Esophagus squamous epithelium (tissue), 5 donors: ENCODE results near the gene PMFBP1. TPM values are rescaled to one million over a fixed set of nuclear protein-coding genes. Genes with fewer than 3 reads are reported as not detected.

ENCODE experiments used
- DNase-seq: peaks from one replicate; lab custom pipeline; 2025; lab: John Stamatoyannopoulos, UW
- H3K27ac ChIP-seq, 4 donors: fragments of 200-600 bp; sonication (generic); one replicate each; pipeline ENCODE4 v1.5.1; 2016 to 2019; ENCODE audit warnings: mild to moderate bottlenecking in 1 of 4
- H3K27me3 ChIP-seq, 4 donors: fragments of 200-600 bp; sonication (generic); 1 replicate in 3 of 4; 2 replicates in 1 of 4; pipeline versions ENCODE4 v1.5.1 to v1.6.0; 2017 to 2021; ENCODE audit warnings: antibody characterized with exemption in 1 of 4
- H3K36me3 ChIP-seq, 3 donors: fragments of 200-600 bp; sonication (generic); one replicate each; pipeline ENCODE4 v1.5.1; 2016 to 2019
- H3K4me1 ChIP-seq, 3 donors: fragments of 200-600 bp; sonication (generic); one replicate each; pipeline ENCODE4 v1.5.1; 2017 to 2019
- H3K4me3 ChIP-seq, 4 donors: fragments of 200-600 bp; sonication (generic); 1 replicate in 3 of 4; 2 replicates in 1 of 4; pipeline ENCODE4 v1.5.1; 2016 to 2019; ENCODE audit warnings: mild to moderate bottlenecking in 2 of 4, moderate library complexity in 1 of 4
- H3K9me3 ChIP-seq, 3 donors: fragments of 200-600 bp; sonication (generic); one replicate each; pipeline ENCODE4 v1.5.1; 2016 to 2019
- POLR2A ChIP-seq, 4 donors: fragments of 450-650 bp; IDR thresholded peaks; one replicate each; pipeline ENCODE4 v1.6.1; 2017; ENCODE audit warnings: antibody characterized with exemption in 4 of 4, mild to moderate bottlenecking in 4 of 4, moderate library complexity in 3 of 4
- WGBS, 2 donors: methylation state at CpG; one replicate each; pipeline ENCODE4 v1.1.5; 2018; 5-methylcytosine and 5-hydroxymethylcytosine counted together
- intact Hi-C: fragments of 100-400 bp; cut with DNase I; formaldehyde crosslinking; loops from one replicate; pipeline ENCODE4 v1.15.0; 2022
- total RNA-seq, 4 donors: library from RNA; depleted of rRNA; stranded (reverse); fragments of >200 nt; gene quantifications; one replicate each; pipeline ENCODE4 v1.1.0, GENCODE V29; 2016
- TF ChIP-seq, protein P1 (sequence below), 6 experiments: fragments of 450-650 bp in 4 of 6; fragments of 200-600 bp in 2 of 6; sonication (generic) in 2 of 6; IDR thresholded peaks; one replicate each; pipeline ENCODE4 v1.5.1; 2016 to 2019; ENCODE audit warnings: antibody characterized with exemption in 6 of 6, mild to moderate bottlenecking in 4 of 6, moderate library complexity in 4 of 6
- donor health status: DM: yes; HTN: yes; CAD: no.

Gene PMFBP1, protein sequence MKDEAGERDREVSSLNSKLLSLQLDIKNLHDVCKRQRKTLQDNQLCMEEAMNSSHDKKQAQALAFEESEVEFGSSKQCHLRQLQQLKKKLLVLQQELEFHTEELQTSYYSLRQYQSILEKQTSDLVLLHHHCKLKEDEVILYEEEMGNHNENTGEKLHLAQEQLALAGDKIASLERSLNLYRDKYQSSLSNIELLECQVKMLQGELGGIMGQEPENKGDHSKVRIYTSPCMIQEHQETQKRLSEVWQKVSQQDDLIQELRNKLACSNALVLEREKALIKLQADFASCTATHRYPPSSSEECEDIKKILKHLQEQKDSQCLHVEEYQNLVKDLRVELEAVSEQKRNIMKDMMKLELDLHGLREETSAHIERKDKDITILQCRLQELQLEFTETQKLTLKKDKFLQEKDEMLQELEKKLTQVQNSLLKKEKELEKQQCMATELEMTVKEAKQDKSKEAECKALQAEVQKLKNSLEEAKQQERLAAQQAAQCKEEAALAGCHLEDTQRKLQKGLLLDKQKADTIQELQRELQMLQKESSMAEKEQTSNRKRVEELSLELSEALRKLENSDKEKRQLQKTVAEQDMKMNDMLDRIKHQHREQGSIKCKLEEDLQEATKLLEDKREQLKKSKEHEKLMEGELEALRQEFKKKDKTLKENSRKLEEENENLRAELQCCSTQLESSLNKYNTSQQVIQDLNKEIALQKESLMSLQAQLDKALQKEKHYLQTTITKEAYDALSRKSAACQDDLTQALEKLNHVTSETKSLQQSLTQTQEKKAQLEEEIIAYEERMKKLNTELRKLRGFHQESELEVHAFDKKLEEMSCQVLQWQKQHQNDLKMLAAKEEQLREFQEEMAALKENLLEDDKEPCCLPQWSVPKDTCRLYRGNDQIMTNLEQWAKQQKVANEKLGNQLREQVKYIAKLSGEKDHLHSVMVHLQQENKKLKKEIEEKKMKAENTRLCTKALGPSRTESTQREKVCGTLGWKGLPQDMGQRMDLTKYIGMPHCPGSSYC
- 1 to 10 TPM; 1.1 to 2.0 (median 1.4) TPM for total RNA-seq

DNA sequence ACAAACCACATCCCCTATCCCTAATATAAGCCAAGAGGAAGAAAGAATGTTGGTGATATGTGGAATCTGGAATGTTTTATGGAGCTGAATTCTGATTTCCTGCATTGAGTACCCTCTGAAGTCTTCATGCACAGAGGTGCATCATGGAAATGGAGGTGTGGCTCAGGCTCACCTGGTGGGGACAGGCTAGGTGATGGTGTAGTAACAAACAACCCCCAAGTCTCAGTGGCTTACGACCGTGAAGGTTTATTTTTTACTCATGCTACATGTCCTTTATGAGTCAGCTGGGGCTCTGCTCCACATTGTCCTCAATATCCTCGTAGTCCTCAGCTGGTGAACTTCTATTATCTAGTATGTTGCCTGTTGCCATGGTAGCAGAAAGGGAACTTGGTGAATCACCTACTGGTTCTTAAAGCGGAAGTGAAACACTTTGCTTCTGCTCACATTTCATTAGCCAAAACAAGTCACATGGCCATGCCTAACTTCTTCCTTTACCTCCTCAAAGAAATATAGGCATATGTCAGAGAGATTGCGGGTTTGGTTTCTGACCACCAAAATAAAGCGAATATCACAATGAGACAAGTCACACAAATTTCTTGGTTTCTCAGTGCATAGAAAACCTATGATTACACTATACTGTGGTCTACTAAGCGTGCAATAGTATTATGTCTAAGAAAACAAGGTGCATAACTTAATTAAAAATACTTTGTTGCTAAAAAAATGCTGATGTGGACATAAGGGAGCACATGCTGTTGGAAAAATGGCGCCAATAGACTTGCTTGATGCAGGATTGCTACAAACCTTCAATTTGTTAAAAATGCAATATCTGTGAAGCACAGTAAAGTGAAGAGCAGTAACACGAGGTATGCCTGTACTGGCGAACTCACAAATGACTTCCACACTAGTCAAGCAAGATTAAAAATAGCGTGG, at the start of gene PMFBP1:
Gene PMFBP1 (minus strand): TSS at position 51 of the 930 bp plus-strand sequence. CDS start 947 bp downstream, outside the sequence.
- H3K9me3 ChIP-seq = no peaks in the 10 kb centered on the region
- no peaks in the 10 kb centered on the region for H3K27me3 ChIP-seq
- H3K4me3 ChIP-seq = no peak within 1 kb of the TSS
- 60 to 62% methylated on average over 11 of the region's 11 CpGs for WGBS, 2 donors
- peak; percentile 11 for DNase-seq
- H3K27ac ChIP-seq = no peak within 1 kb of the TSS
- H3K36me3 ChIP-seq = no peaks in the 10 kb centered on the region
- intact Hi-C loops = no loop called here
- TF ChIP-seq, protein P1, sequence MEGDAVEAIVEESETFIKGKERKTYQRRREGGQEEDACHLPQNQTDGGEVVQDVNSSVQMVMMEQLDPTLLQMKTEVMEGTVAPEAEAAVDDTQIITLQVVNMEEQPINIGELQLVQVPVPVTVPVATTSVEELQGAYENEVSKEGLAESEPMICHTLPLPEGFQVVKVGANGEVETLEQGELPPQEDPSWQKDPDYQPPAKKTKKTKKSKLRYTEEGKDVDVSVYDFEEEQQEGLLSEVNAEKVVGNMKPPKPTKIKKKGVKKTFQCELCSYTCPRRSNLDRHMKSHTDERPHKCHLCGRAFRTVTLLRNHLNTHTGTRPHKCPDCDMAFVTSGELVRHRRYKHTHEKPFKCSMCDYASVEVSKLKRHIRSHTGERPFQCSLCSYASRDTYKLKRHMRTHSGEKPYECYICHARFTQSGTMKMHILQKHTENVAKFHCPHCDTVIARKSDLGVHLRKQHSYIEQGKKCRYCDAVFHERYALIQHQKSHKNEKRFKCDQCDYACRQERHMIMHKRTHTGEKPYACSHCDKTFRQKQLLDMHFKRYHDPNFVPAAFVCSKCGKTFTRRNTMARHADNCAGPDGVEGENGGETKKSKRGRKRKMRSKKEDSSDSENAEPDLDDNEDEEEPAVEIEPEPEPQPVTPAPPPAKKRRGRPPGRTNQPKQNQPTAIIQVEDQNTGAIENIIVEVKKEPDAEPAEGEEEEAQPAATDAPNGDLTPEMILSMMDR (IDR thresholded peaks at IDR 0.05) = no peak
- TF ChIP-seq POLR2A (IDR thresholded peaks at IDR 0.05) = no peak
- H3K4me1 ChIP-seq = no peaks in the 10 kb centered on the region

DNA sequence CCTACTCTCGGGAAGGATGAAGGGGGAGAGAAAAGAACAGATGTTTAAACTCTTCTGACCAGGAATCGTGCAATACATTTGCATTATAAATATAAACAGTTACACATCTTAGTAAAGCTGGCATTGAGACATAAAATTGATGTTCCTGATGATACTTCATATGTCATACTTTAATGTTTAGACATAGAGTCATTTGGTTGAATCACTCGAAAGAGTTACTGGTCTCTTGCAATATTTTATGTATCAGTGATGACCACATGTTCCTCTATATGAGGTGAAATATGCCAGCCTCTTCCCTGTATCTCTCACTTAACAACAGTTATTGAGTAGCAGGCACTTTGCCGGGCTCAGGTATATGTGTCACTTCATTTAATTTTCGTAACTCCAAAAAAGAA, 49.7 kb upstream of the PMFBP1 start:
- 53 to 64% methylated on average over 5 of the region's 5 CpGs for WGBS, 2 donors
- no peak for DNase-seq
- Histone ChIP-seq H3K27me3 (no peaks in the 10 kb centered on the region), H3K27ac (no peak overlapping the region), H3K36me3 (no peaks in the 10 kb centered on the region), H3K4me1 (no peaks in the 10 kb centered on the region), H3K4me3 (no peak overlapping the region), H3K9me3 (no peaks in the 10 kb centered on the region)
- intact Hi-C loops = no loop called here
- TF ChIP-seq POLR2A (IDR thresholded peaks at IDR 0.05) = no peak
- TF ChIP-seq, protein P1 (IDR thresholded peaks at IDR 0.05) = no peak

DNA sequence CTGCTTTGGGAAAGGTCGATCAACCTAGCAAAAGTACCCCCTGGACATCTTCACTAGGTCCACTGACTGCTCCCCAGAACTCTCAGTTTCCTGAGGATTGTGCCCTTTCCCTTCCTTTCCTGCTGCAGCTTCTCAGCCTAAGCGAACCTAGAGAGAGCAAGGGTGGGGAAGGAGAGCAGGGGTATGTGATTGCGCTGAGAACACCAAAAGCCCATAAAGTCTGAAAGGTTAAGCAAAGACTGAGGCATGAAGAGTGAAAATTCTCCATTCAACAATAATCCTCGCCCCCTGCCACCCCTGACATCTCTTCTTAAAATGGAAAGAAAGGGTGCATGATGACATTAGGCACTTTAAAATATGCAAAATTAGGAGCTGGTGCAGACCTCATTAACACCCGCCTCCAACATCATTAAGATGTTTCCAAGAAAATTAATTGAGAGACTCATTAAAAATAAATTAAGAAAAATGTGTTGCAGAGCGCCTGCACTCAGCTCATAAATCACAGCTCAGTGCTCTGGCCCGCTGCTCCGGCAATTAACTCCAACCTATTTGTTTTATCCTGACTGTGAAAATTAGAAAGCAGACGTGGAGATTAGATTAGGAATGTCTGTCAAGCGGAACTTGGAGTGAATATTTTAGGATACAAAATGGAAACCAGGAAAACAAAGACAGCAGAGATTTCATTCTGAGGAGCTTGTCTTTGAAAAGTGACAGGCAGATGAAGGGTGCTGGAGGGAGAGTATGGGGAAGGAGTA, 49.1 kb upstream of the PMFBP1 start:
- H3K4me3 ChIP-seq = no peak overlapping the region
- intact Hi-C loops = no loop called here
- no peak overlapping the region for H3K27ac ChIP-seq
- no peaks in the 10 kb centered on the region for H3K36me3 ChIP-seq
- no peaks in the 10 kb centered on the region for H3K27me3 ChIP-seq
- 60 to 65% methylated on average over 9 of the region's 10 CpGs for WGBS, 2 donors
- DNase-seq = no peak
- H3K9me3 ChIP-seq = no peaks in the 10 kb centered on the region
- TF ChIP-seq POLR2A (IDR thresholded peaks at IDR 0.05) = no peak
- TF ChIP-seq, protein P1 (IDR thresholded peaks at IDR 0.05) = no peak
- H3K4me1 ChIP-seq = no peaks in the 10 kb centered on the region

DNA sequence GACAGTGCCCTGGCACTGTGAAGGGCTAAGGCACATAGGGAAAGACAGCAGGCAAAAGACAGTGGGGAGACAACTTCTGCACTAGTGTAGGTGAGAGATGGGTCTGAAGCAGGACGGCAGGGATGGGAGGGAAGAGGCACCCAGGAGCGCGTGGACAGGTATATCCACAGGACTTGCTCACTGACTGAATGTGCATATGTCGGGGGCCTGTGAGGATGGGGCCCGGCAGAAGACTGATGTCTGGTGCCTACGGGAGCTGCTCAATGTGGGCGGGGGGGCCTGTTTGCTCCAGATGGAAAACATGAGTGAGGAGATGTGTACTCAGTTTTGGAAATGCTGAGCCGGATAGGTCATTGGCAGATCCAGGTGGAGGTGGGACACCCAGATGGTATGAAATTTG, 47.3 kb upstream of the PMFBP1 start:
- no peak overlapping the region for H3K27ac ChIP-seq
- no peaks in the 10 kb centered on the region for H3K4me1 ChIP-seq
- WGBS, 2 donors = 91% methylated on average over 8 of the region's 8 CpGs
- no peaks in the 10 kb centered on the region for H3K9me3 ChIP-seq
- no peaks in the 10 kb centered on the region for H3K36me3 ChIP-seq
- intact Hi-C loops = no loop called here
- no peak for DNase-seq
- TF ChIP-seq, protein P1 (IDR thresholded peaks at IDR 0.05) = no peak
- TF ChIP-seq POLR2A (IDR thresholded peaks at IDR 0.05) = no peak
- H3K4me3 ChIP-seq = no peak overlapping the region
- H3K27me3 ChIP-seq = no peaks in the 10 kb centered on the region
